DOHH2 (cell line): ENCODE data around the gene POLDIP2.

Source experiments
- H3F3A ChIP-seq: fragments of 200-600 bp; sonication (generic), shearing (Covaris generic); 2 replicates; pipeline ENCODE4 v1.6.0; 2016; ENCODE audit warnings: antibody characterized with exemption, mild to moderate bottlenecking; ENCODE audit not compliant: control insufficient read depth, insufficient read depth
- H3K27ac ChIP-seq: fragments of 200-600 bp; sonication (generic); 2 replicates; pipeline ENCODE4 v1.5.1; 2014; ENCODE audit warnings: low read depth, mild to moderate bottlenecking, low read length, moderate library complexity
- H3K27me3 ChIP-seq: fragments of 200-600 bp; sonication (generic); 2 replicates; pipeline ENCODE4 v1.6.1; 2014; ENCODE audit warnings: mild to moderate bottlenecking, low read length, mixed read lengths; ENCODE audit not compliant: control insufficient read depth
- H3K36me3 ChIP-seq: fragments of 200-600 bp; sonication (generic); 2 replicates; pipeline ENCODE4 v1.6.1; 2014; ENCODE audit warnings: mild to moderate bottlenecking, low read length, moderate library complexity, mixed read lengths; ENCODE audit not compliant: control insufficient read depth
- H3K4me1 ChIP-seq: fragments of 200-600 bp; sonication (generic); 2 replicates; pipeline ENCODE4 v1.6.1; 2014; ENCODE audit warnings: mild to moderate bottlenecking, low read length, mixed read lengths; ENCODE audit not compliant: control insufficient read depth
- H3K4me2 ChIP-seq: fragments of 200-600 bp; sonication (generic); 2 replicates; pipeline ENCODE4 v1.6.0; 2014; ENCODE audit warnings: mild to moderate bottlenecking, low read length, moderate library complexity
- H3K4me3 ChIP-seq: fragments of 200-600 bp; sonication (generic); 2 replicates; pipeline ENCODE4 v1.5.1; 2014; ENCODE audit warnings: mild to moderate bottlenecking, low read length, mixed read lengths
- H3K79me2 ChIP-seq: fragments of 200-600 bp; sonication (generic); 2 replicates; pipeline ENCODE4 v1.6.1; 2014; ENCODE audit warnings: mild to moderate bottlenecking, low read length, mixed read lengths; ENCODE audit not compliant: control insufficient read depth
- H3K9me2 ChIP-seq: fragments of 200-600 bp; sonication (generic); replicated peaks from 2 replicates; pipeline ENCODE4 v1.6.1; 2014; ENCODE audit warnings: mild to moderate bottlenecking, low read length, mixed read lengths; ENCODE audit not compliant: control insufficient read depth
- H3K9me3 ChIP-seq: fragments of 200-600 bp; sonication (generic); 2 replicates; pipeline ENCODE4 v1.6.1; 2014; ENCODE audit warnings: antibody characterized with exemption, low read length, mixed read lengths; ENCODE audit not compliant: control insufficient read depth, insufficient read depth
- H4K20me1 ChIP-seq: fragments of 200-600 bp; sonication (generic); 2 replicates; pipeline ENCODE4 v1.6.0; 2014; ENCODE audit warnings: low read depth, mild to moderate bottlenecking, antibody characterized with exemption, low read length, moderate library complexity; ENCODE audit not compliant: control insufficient read depth, insufficient read depth
- EZH2phosphoT487 ChIP-seq: fragments of 200-600 bp; sonication (generic); IDR thresholded peaks from 2 replicates; pipeline ENCODE4 v1.6.1; 2017; ENCODE audit warnings: borderline replicate concordance, mild to moderate bottlenecking, antibody characterized with exemption, low read length, moderate library complexity, mixed read lengths
- TF ChIP-seq, protein P1 (sequence below): fragments of 200-600 bp; sonication (generic); IDR thresholded peaks from one replicate; pipeline ENCODE4 v1.5.1; 2014; ENCODE audit warnings: antibody characterized with exemption, mild to moderate bottlenecking, low read depth, low read length; ENCODE audit not compliant: poor library complexity, severe bottlenecking

POLDIP2 gene

GRCh38 chr17:28335959-28336871, 21.1 kb downstream of the POLDIP2 start:
- H3K27ac ChIP-seq, result no peak overlapping the region
- H4K20me1 ChIP-seq, result 0 out of 2 replicates have a peak, but pooled peaks cover 3% of the 10 kb centered on the region
- peaks cover 20% of the 10 kb centered on the region for H3K4me1 ChIP-seq
- no peaks in the 10 kb centered on the region for H3K9me3 ChIP-seq
- peaks cover 39% of the 10 kb centered on the region for H3K79me2 ChIP-seq
- 0 out of 2 replicates have a peak, but pooled peaks cover 2% of the 10 kb centered on the region for H3F3A ChIP-seq
- no peaks in the 10 kb centered on the region for H3K27me3 ChIP-seq
- H3K4me3 ChIP-seq, result peak overlapping the region; percentile 99
- H3K36me3 ChIP-seq, result peaks cover 1% of the 10 kb centered on the region
- H3K9me2 ChIP-seq, result no peaks in the 10 kb centered on the region
- peak overlapping the region; percentile 83 for H3K4me2 ChIP-seq
- TF ChIP-seq, protein P1, sequence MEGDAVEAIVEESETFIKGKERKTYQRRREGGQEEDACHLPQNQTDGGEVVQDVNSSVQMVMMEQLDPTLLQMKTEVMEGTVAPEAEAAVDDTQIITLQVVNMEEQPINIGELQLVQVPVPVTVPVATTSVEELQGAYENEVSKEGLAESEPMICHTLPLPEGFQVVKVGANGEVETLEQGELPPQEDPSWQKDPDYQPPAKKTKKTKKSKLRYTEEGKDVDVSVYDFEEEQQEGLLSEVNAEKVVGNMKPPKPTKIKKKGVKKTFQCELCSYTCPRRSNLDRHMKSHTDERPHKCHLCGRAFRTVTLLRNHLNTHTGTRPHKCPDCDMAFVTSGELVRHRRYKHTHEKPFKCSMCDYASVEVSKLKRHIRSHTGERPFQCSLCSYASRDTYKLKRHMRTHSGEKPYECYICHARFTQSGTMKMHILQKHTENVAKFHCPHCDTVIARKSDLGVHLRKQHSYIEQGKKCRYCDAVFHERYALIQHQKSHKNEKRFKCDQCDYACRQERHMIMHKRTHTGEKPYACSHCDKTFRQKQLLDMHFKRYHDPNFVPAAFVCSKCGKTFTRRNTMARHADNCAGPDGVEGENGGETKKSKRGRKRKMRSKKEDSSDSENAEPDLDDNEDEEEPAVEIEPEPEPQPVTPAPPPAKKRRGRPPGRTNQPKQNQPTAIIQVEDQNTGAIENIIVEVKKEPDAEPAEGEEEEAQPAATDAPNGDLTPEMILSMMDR, result no peak
- TF ChIP-seq EZH2phosphoT487, result no peak

- H3K79me2 ChIP-seq, result peaks cover 39% of the 10 kb centered on the region
- no peaks in the 10 kb centered on the region for H3K9me3 ChIP-seq
- H3F3A ChIP-seq, result peaks cover 3% of the 10 kb centered on the region; the same call in 1 of the 2 replicates
- peak within 1 kb of the TSS; percentile 88 for H3K4me2 ChIP-seq
- H3K36me3 ChIP-seq, result no peaks in the 10 kb centered on the region
- peak within 1 kb of the TSS; percentile 99 for H3K4me3 ChIP-seq
- TF ChIP-seq, protein P1, result no peak
- TF ChIP-seq EZH2phosphoT487, result no peak
- H3K9me2 ChIP-seq, result no peaks in the 10 kb centered on the region
- no peak within 1 kb of the TSS for H3K27ac ChIP-seq
- H3K4me1 ChIP-seq, result peaks cover 20% of the 10 kb centered on the region
- no peaks in the 10 kb centered on the region for H3K27me3 ChIP-seq
- H4K20me1 ChIP-seq, result 0 out of 2 replicates have a peak, but pooled peaks cover 3% of the 10 kb centered on the region
Observed at GRCh38 chr17:28335201-28335958, 21.9 kb downstream of the POLDIP2 start, which contains the start of the genes IFT20 and TNFAIP1. IFT20 (minus strand) TSS chr17:28335472; CDS start chr17:28331985, 3,487 bp downstream. TNFAIP1 (plus strand) TSS chr17:28335761; CDS start chr17:28339522, 3,761 bp downstream.

DNA sequence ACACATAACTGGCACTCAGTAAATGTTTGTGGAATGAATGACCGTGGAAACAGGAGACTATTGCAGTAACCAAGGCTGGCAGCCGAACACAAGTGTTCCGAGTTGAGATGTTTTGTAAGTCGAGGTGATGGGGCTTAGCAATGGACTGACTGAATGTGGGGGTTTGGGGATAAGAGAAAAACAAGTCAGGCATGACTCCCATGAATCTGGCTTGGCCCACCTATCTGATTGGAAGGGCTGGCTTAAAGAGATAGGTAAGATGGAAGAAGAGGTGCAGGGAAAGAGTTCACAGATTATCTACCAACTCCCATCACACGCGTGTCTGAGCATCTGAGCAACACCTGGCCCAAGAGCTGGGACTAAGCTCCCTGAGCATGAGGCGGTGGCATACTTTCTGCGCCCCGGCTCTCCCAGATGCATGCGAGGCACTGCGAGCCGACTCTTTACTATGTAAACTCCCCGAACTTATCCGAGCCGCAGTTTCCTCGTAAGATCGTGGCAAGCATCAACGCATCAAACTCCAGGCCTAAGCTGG, 22.6 kb downstream of the POLDIP2 start:
- H3K4me3 ChIP-seq, result peak overlapping the region; percentile 99
- 0 out of 2 replicates have a peak, but pooled peaks cover 3% of the 10 kb centered on the region for H4K20me1 ChIP-seq
- no peaks in the 10 kb centered on the region for H3K36me3 ChIP-seq
- H3K79me2 ChIP-seq, result peaks cover 39% of the 10 kb centered on the region
- H3F3A ChIP-seq, result peaks cover 6% of the 10 kb centered on the region
- no peaks in the 10 kb centered on the region for H3K9me3 ChIP-seq
- H3K27ac ChIP-seq, result no peak overlapping the region
- TF ChIP-seq EZH2phosphoT487, result no peak
- no peaks in the 10 kb centered on the region for H3K27me3 ChIP-seq
- peak overlapping the region; percentile 88 for H3K4me2 ChIP-seq
- no peaks in the 10 kb centered on the region for H3K9me2 ChIP-seq
- peaks cover 20% of the 10 kb centered on the region for H3K4me1 ChIP-seq
